MCF 10A (cell line): ENCODE data around the gene NUDT5. TPM values are rescaled to one million over a fixed set of nuclear protein-coding genes. Genes with fewer than 3 reads are reported as not detected.

Experiments
- BruUV-seq: library from RNA; stranded (reverse); fragments of 400-500 nt; replicated peaks from 2 replicates; lab custom pipeline; 2021; lab: Mats Ljungman, UMichigan
- CTCF ChIA-PET: fragments of 300-600 bp; sonication (Branson Sonifier 250); formaldehyde crosslinking; extraction: SDS; loops from one replicate; lab custom pipeline; 2021; ENCODE audit warnings: antibody characterized with exemption, inconsistent platforms; lab: Yijun Ruan, JAX
- POLR2A ChIA-PET: fragments of 300-600, 350-650 bp; sonication (Branson Sonifier 250); formaldehyde crosslinking; extraction: SDS; loops from one replicate; lab custom pipeline; 2020; ENCODE audit warnings: antibody characterized with exemption, inconsistent platforms; lab: Yijun Ruan, JAX
- DNase-seq: peaks from one replicate; pipeline ENCODE4 v3.0.0-alpha.2; 2018; ENCODE audit not compliant: unreplicated experiment
- H3K27ac Mint-ChIP-seq: one replicate; pipeline ENCODE4 v1.8.0; 2022; ENCODE audit warnings: mild to moderate bottlenecking, low read depth, mixed read lengths; ENCODE audit not compliant: unreplicated experiment
- H3K27me3 Mint-ChIP-seq: one replicate; pipeline ENCODE4 v1.8.0; 2022; ENCODE audit warnings: mixed read lengths; ENCODE audit not compliant: insufficient read depth, unreplicated experiment
- H3K36me3 Mint-ChIP-seq: one replicate; pipeline ENCODE4 v1.8.0; 2022; ENCODE audit warnings: mild to moderate bottlenecking, moderate library complexity, mixed read lengths; ENCODE audit not compliant: insufficient read depth, unreplicated experiment
- H3K4me1 Mint-ChIP-seq: one replicate; pipeline ENCODE4 v1.8.0; 2022; ENCODE audit warnings: mixed read lengths; ENCODE audit not compliant: insufficient read depth, unreplicated experiment
- H3K4me3 Mint-ChIP-seq: one replicate; pipeline ENCODE4 v1.8.0; 2022; ENCODE audit warnings: mild to moderate bottlenecking, moderate library complexity, mixed read lengths; ENCODE audit not compliant: unreplicated experiment
- H3K9me3 Mint-ChIP-seq: one replicate; pipeline ENCODE4 v1.8.0; 2022; ENCODE audit warnings: mixed read lengths; ENCODE audit not compliant: unreplicated experiment
- intact Hi-C: fragments of 100-400 bp; cut with micrococcal nuclease; formaldehyde crosslinking; loops from 2 replicates; pipeline ENCODE4 v1.14.1; 2022
- total RNA-seq: library from RNA; stranded (reverse); gene quantifications from 2 replicates; pipeline ENCODE4 v1.2.3, GENCODE V29; 2022
- TF ChIP-seq, protein P1 (sequence below): fragments of 200-600 bp; IDR thresholded peaks from one replicate; pipeline ENCODE4 v1.8.0; 2022; ENCODE audit warnings: antibody characterized with exemption, mild to moderate bottlenecking; ENCODE audit not compliant: unreplicated experiment

The NUDT5 gene
- total RNA-seq, 1 experiment from 2014 or later: 84.2 TPM

GRCh38 chr10:12158111-12158510, 37.6 kb downstream of the NUDT5 start:
- Mint-ChIP-seq H3K4me3 (no peak overlapping the region), H3K4me1 (no peaks in the 10 kb centered on the region), H3K36me3 (peaks cover 69% of the 10 kb centered on the region), H3K9me3 (no peaks in the 10 kb centered on the region), H3K27me3 (no peaks in the 10 kb centered on the region), H3K27ac (no peak overlapping the region)
- ChIA-PET POLR2A (no interaction called here), CTCF (no interaction called here)
- no TSS peak for BruUV-seq
- TF ChIP-seq, protein P1, sequence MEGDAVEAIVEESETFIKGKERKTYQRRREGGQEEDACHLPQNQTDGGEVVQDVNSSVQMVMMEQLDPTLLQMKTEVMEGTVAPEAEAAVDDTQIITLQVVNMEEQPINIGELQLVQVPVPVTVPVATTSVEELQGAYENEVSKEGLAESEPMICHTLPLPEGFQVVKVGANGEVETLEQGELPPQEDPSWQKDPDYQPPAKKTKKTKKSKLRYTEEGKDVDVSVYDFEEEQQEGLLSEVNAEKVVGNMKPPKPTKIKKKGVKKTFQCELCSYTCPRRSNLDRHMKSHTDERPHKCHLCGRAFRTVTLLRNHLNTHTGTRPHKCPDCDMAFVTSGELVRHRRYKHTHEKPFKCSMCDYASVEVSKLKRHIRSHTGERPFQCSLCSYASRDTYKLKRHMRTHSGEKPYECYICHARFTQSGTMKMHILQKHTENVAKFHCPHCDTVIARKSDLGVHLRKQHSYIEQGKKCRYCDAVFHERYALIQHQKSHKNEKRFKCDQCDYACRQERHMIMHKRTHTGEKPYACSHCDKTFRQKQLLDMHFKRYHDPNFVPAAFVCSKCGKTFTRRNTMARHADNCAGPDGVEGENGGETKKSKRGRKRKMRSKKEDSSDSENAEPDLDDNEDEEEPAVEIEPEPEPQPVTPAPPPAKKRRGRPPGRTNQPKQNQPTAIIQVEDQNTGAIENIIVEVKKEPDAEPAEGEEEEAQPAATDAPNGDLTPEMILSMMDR: no peak
- intact Hi-C loops: no loop called here
- no peak for DNase-seq

DNA sequence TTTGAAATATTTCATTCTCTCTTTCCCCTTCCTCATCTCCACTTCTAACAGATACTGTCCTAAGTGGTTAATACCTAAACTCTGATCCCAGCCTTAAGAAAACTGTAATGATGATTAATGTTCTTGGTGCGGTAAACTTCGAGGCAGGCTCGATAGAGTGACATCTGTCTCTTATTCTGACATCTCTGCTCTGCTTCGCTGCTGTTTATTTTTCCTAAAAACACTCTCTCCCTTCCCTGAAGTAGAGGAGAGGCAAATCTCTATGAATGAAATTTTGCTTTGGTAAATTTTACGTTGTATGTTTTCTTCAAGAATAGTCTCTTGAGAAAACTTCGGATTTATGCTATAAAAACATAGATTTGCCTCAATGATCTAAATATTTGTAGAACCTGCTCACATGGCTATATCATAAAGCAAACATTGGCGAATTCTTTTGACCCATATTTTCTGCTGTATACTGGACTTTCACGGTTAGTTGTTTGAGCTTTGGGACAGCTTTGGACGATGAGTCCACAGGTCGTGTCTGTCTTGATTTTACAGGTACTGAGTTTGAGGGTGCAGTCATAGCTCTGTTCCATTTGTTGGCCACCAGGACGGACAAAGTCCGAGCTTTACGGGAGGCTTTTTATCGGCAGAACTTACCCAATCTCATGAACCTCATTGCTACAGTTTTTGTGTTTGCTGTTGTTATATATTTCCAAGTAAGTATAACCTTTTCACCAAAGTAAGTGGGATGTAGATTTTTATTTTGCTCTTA, 39.1 kb downstream of the NUDT5 start:
- peaks cover 58% of the 10 kb centered on the region for H3K36me3 Mint-ChIP-seq
- POLR2A ChIA-PET: interaction anchor here (1.1 kb wide), 1 partner anchor 9 kb away, joined by 3 read pairs; no protein-coding TSS in a partner anchor
- no peaks in the 10 kb centered on the region for H3K4me1 Mint-ChIP-seq
- H3K27ac Mint-ChIP-seq: no peak overlapping the region
- no peaks in the 10 kb centered on the region for H3K9me3 Mint-ChIP-seq
- intact Hi-C loops: no loop called here
- H3K27me3 Mint-ChIP-seq: no peaks in the 10 kb centered on the region
- DNase-seq: no peak
- TF ChIP-seq, protein P1: no peak
- CTCF ChIA-PET: interaction anchor here (0.6 kb wide), 1 partner anchor 170 kb away, joined by 3 read pairs; no protein-coding TSS in a partner anchor
- no TSS peak for BruUV-seq
- no peak overlapping the region for H3K4me3 Mint-ChIP-seq

GRCh38 chr10:12154516-12154915, 41.2 kb downstream of the NUDT5 start:
- Mint-ChIP-seq H3K36me3 (peaks cover 62% of the 10 kb centered on the region), H3K9me3 (no peaks in the 10 kb centered on the region), H3K27ac (no peak overlapping the region), H3K27me3 (no peaks in the 10 kb centered on the region), H3K4me1 (no peaks in the 10 kb centered on the region), H3K4me3 (no peak overlapping the region)
- BruUV-seq: no TSS peak
- DNase-seq: no peak
- ChIA-PET CTCF (no interaction called here), POLR2A (no interaction called here)
- intact Hi-C loops: no loop called here
- TF ChIP-seq, protein P1: no peak

DNA sequence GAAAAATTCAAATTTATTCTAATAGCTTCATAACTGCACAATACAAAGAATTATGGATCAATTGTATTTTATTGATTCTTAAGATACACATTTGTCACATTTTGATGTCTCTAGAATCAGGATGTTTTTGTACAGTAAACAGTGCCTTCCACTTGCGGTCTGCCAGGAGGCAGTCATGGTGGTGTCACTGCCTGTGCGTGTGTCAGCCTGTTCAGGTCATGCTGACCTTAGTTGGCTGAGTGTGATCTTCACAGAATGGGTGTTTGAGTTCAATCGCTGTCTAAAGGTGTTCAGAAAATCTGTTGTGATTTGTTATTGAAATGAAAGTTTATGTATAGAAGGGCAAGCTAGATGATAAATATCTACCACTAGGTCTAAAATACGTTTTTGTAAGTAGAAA, 45.5 kb downstream of the NUDT5 start:
- BruUV-seq: no TSS peak
- no peak for DNase-seq
- H3K27ac Mint-ChIP-seq: no peak overlapping the region
- H3K36me3 Mint-ChIP-seq: peaks cover 68% of the 10 kb centered on the region
- H3K27me3 Mint-ChIP-seq: no peaks in the 10 kb centered on the region
- intact Hi-C loops: no loop called here
- no peaks in the 10 kb centered on the region for H3K4me1 Mint-ChIP-seq
- no peak overlapping the region for H3K4me3 Mint-ChIP-seq
- ChIA-PET POLR2A (interaction anchor here (0.7 kb wide), 1 partner anchor 76 kb away, joined by 3 read pairs; no protein-coding TSS in a partner anchor), CTCF (no interaction called here)
- H3K9me3 Mint-ChIP-seq: no peaks in the 10 kb centered on the region
- TF ChIP-seq, protein P1: no peak
